Liver (tissue), 9 donors: ENCODE results near the gene RPL10A. TPM values are rescaled to one million over a fixed set of nuclear protein-coding genes. Genes with fewer than 3 reads are reported as not detected.

Experiments used
- DNase-seq: peaks from one replicate; pipeline ENCODE4 v3.0.0-alpha.2; 2017; ENCODE audit warnings: low spot score
- H3K27ac ChIP-seq, 2 donors: one replicate each; pipeline ENCODE4 v1.7.0; 2013; ENCODE audit warnings: inconsistent platforms in 2 of 2, low read length in 2 of 2, control low read depth in 1 of 2, low read depth in 1 of 2, mild to moderate bottlenecking in 1 of 2
- H3K27me3 ChIP-seq, 4 donors: one replicate each; pipeline versions ENCODE4 v1.6.1 to v1.7.0; 2013; ENCODE audit warnings: low read length in 3 of 4, inconsistent platforms in 1 of 4, mild to moderate bottlenecking in 1 of 4, moderate library complexity in 1 of 4; ENCODE audit not compliant: control insufficient read depth in 4 of 4, insufficient read depth in 4 of 4
- H3K36me3 ChIP-seq, 4 donors: one replicate each; pipeline versions ENCODE4 v1.6.1 to v1.7.0; 2013; ENCODE audit warnings: low read length in 3 of 4, mild to moderate bottlenecking in 3 of 4, low read depth in 1 of 4, moderate library complexity in 1 of 4; ENCODE audit not compliant: control insufficient read depth in 4 of 4, insufficient read depth in 3 of 4
- H3K4me1 ChIP-seq, 4 donors: one replicate each; pipeline versions ENCODE4 v1.6.1 to v1.7.0; 2013; ENCODE audit warnings: low read length in 3 of 4, mild to moderate bottlenecking in 3 of 4, moderate library complexity in 1 of 4; ENCODE audit not compliant: control insufficient read depth in 4 of 4, insufficient read depth in 4 of 4
- H3K4me3 ChIP-seq, 3 donors: one replicate each; pipeline versions ENCODE4 v1.6.1 to v1.7.0; 2013; ENCODE audit warnings: low read length in 3 of 3, control low read depth in 1 of 3, low read depth in 1 of 3, mild to moderate bottlenecking in 1 of 3
- H3K9ac ChIP-seq, 2 donors: one replicate each; pipeline ENCODE4 v1.7.0; 2013; ENCODE audit warnings: low read length in 2 of 2, mild to moderate bottlenecking in 2 of 2, moderate library complexity in 2 of 2, control low read depth in 1 of 2, low read depth in 1 of 2
- H3K9me3 ChIP-seq, 4 donors: one replicate each; pipeline versions ENCODE4 v1.6.1 to v1.7.0; 2013; ENCODE audit warnings: low read length in 3 of 4; ENCODE audit not compliant: control insufficient read depth in 4 of 4
- ATF3 ChIP-seq: IDR thresholded peaks from 2 replicates; pipeline ENCODE4 v1.6.1; 2016; ENCODE audit warnings: antibody characterized with exemption
- CTCF ChIP-seq: fragments of 150-350 bp; IDR thresholded peaks from 2 replicates; pipeline ENCODE4 v1.5.1; 2017; ENCODE audit warnings: improper control_type of control experiment, low read depth, low read length; ENCODE audit not compliant: missing input control
- EGR1 ChIP-seq, 2 donors: IDR thresholded peaks; 2 replicates each; pipeline ENCODE4 v1.6.1; 2016 to 2018; ENCODE audit warnings: antibody characterized with exemption in 2 of 2, low read depth in 2 of 2
- FOXA1 ChIP-seq: IDR thresholded peaks from 2 replicates; pipeline ENCODE4 v1.6.1; 2016; ENCODE audit warnings: antibody characterized with exemption
- FOXA2 ChIP-seq: IDR thresholded peaks from 2 replicates; pipeline ENCODE4 v1.6.1; 2016; ENCODE audit warnings: antibody characterized with exemption
- GABPA ChIP-seq, 2 donors: IDR thresholded peaks in 1 of 2; conservative IDR thresholded peaks in 1 of 2; 2 replicates each; pipeline ENCODE4 v1.6.1; 2016; ENCODE audit warnings: antibody characterized with exemption in 2 of 2, mild to moderate bottlenecking in 1 of 2, moderate library complexity in 1 of 2
- HNF4A ChIP-seq, 2 donors: conservative IDR thresholded peaks; 2 replicates each; pipeline ENCODE4 v1.6.1; 2016; ENCODE audit warnings: antibody characterized with exemption in 2 of 2, mild to moderate bottlenecking in 2 of 2
- HNF4G ChIP-seq: IDR thresholded peaks from 2 replicates; pipeline ENCODE4 v1.6.1; 2016; ENCODE audit warnings: antibody characterized with exemption
- JUND ChIP-seq, 2 donors: IDR thresholded peaks; 2 replicates each; pipeline ENCODE4 v1.6.1; 2016; ENCODE audit warnings: antibody characterized with exemption in 2 of 2
- MAX ChIP-seq: IDR thresholded peaks from 2 replicates; pipeline ENCODE4 v1.6.1; 2016; ENCODE audit warnings: antibody characterized with exemption
- NR2F2 ChIP-seq: IDR thresholded peaks from 2 replicates; pipeline ENCODE4 v1.6.1; 2016; ENCODE audit warnings: antibody characterized with exemption
- RAD21 ChIP-seq, 2 donors: IDR thresholded peaks; 2 replicates each; pipeline ENCODE4 v1.6.1; 2016; ENCODE audit warnings: antibody characterized with exemption in 2 of 2, mild to moderate bottlenecking in 2 of 2
- REST ChIP-seq: IDR thresholded peaks from 2 replicates; pipeline ENCODE4 v1.6.1; 2016; ENCODE audit warnings: antibody characterized with exemption, mild to moderate bottlenecking
- RXRA ChIP-seq, 2 donors: IDR thresholded peaks; 2 replicates each; pipeline ENCODE4 v1.6.1; 2017 to 2018; ENCODE audit warnings: antibody characterized with exemption in 2 of 2, mild to moderate bottlenecking in 1 of 2
- SP1 ChIP-seq: IDR thresholded peaks from 2 replicates; pipeline ENCODE4 v1.6.1; 2018; ENCODE audit warnings: antibody characterized with exemption, mild to moderate bottlenecking
- TAF1 ChIP-seq: conservative IDR thresholded peaks from 2 replicates; pipeline ENCODE4 v1.6.1; 2016; ENCODE audit warnings: antibody characterized with exemption, mild to moderate bottlenecking
- YY1 ChIP-seq: IDR thresholded peaks from 2 replicates; pipeline ENCODE4 v1.6.1; 2016; ENCODE audit warnings: antibody characterized with exemption, mild to moderate bottlenecking
- ZBTB33 ChIP-seq: IDR thresholded peaks from 2 replicates; pipeline ENCODE4 v1.6.1; 2016; ENCODE audit warnings: antibody characterized with exemption
- WGBS: extraction: QIAGEN DNeasy Blood & Tissue Kit; methylation state at CpG from one replicate; pipeline ENCODE4 v1.1.7; 2013; 5-methylcytosine and 5-hydroxymethylcytosine counted together
- polyA plus RNA-seq, 2 donors: library from polyadenylated mRNA; stranded (reverse) in 1 of 2; unstranded in 1 of 2; fragments of 200-250 nt in 1 of 2; fragments of >200 nt in 1 of 2; fragmentation: Nextera tagmentation in 1 of 2; extraction: Ambion mirVana in 1 of 2; gene quantifications; one replicate each; pipeline versions ENCODE4 v1.2.1 to v1.2.3, GENCODE V29; 2013 to 2015
- total RNA-seq, 2 donors: library from RNA; depleted of rRNA; stranded (reverse); fragments of >200 nt; gene quantifications; one replicate each; pipeline ENCODE4 v1.2.3, GENCODE V29; 2014
- donor health status: healthy.
- donor health status: healthy.
- donor health status: healthy.
- donor health status: healthy.
- donor health status: healthy.

Gene RPL10A
- total and polyA plus RNA-seq, 4 donors, result 213 to 1,235 (median 528) TPM

- Histone ChIP-seq H3K4me1 (peaks cover 5 to 16% (median 10%) of the 10 kb centered on the region in 4 donors), H3K9me3 (peaks cover 0 to 2% (median 0%) of the 10 kb centered on the region in 4 donors), H3K4me3 (no peak overlapping the region), H3K36me3 (peaks cover 6 to 19% (median 13%) of the 10 kb centered on the region in 4 donors), H3K9ac (no peak overlapping the region), H3K27me3 (no peaks in the 10 kb centered on the region), H3K27ac (no peak overlapping the region)
- 88% methylated on average over 3 of the region's 3 CpGs for WGBS
- TF ChIP-seq SP1, result no peak
- no peak for TF ChIP-seq REST
- TF ChIP-seq NR2F2, result no peak
- no peak for TF ChIP-seq YY1
- no peak for TF ChIP-seq TAF1
- TF ChIP-seq HNF4G, result no peak
- TF ChIP-seq MAX, result no peak
- no peak for TF ChIP-seq JUND (IDR thresholded peaks at IDR 0.05)
- no peak for TF ChIP-seq FOXA2
- no peak for TF ChIP-seq HNF4A (conservative IDR thresholded peaks at IDR 0.05)
- TF ChIP-seq GABPA (IDR thresholded peaks at IDR 0.05 in 1 of 2, conservative IDR thresholded peaks at IDR 0.05 in 1 of 2), result no peak
- TF ChIP-seq ATF3, result no peak
- TF ChIP-seq RXRA (IDR thresholded peaks at IDR 0.05), result no peak
- TF ChIP-seq FOXA1, result no peak
- TF ChIP-seq CTCF, result no peak
- TF ChIP-seq RAD21 (IDR thresholded peaks at IDR 0.05), result no peak
- TF ChIP-seq ZBTB33, result no peak
- no peak for TF ChIP-seq EGR1 (IDR thresholded peaks at IDR 0.05; ENCODE audit: low read depth in 2 of 2)
- DNase-seq, result no peak
Measured at GRCh38 chr6:35425284-35425683, 42.9 kb upstream of the RPL10A start.
